Measurements from ENCODE around the gene VANGL2.

Gene VANGL2

DNA sequence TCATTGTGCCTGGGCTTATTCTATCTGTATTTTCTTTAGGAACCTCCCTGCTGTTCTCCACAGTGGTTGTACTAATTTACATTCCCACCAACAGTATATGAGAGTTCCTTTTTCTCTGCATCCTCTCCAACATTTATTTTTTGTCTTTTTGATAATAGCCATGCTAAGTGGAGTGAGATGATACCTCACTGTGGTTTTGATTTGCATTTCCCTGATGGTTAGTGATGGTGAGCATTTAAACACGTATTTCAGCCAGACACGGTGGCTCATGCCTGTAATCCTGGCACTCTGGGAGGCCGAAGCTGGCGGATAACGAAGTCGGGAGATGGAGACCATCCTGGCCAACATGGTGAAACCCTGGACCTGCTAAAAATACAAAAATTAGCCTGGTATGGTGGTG lies 64.8 kb downstream of the VANGL2 start:
- no peak for DNase-seq

GRCh38 chr1:160466961-160467360 lies 66.6 kb downstream of the VANGL2 start:
- DNase-seq: no peak

DNA sequence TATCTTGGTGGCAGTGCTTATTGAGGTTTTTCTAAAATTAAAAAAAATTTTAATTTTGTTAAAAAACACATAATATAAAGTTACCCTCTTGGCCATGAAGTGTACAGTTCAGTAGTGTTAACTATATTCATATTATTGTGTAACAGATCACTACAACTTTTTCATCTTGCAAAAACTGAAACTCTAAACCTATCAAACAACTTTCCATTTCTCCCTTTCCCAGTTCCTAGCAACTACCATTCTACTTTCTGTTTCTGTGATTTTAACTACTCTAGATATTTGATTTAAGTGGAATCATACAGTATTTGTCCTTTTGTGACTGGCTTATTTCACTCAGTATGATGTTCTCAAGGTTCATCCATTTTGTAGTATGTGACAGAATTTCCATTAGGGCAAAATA lies 67.2 kb downstream of the VANGL2 start:
- DNase-seq: no peak

DNA sequence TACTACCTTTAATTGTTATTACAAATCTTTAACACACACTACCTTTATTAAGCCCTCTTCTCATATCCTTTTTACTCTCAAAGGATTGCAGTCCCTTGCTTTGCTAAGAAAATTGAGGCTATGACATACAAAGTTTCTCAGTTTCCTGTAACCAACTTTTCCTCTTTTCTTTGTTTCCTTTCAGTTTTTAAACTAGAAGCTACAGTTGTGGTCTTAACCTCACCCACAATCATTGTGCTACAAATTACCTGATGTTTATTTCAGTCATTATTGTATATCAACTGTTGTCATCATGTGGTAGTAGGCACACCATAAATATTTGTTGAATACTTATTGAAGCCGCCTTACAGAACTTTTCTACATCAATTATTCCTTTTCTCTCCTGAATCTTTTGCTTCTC lies 70.9 kb downstream of the VANGL2 start:
- DNase-seq: no peak

DNA sequence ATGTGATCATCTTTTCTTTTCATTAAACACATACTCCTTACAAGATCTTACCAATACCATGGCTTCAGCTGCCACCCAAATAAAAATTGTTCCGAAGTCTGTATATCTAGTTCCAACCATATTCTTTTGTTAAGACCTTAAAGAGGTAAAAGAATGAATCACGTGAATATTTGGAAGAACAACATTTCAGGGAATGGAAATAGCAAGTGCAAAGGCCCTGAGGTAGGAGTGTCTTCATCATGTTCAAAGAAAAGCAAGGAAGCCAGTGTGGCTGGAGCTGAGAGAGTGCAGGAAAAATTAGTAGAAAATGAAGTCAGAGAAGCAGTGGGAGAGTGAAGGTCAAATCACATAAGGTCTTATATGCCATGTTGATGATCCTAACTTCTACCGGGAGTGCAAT lies 71.7 kb downstream of the VANGL2 start:
- DNase-seq: no peak

DNA sequence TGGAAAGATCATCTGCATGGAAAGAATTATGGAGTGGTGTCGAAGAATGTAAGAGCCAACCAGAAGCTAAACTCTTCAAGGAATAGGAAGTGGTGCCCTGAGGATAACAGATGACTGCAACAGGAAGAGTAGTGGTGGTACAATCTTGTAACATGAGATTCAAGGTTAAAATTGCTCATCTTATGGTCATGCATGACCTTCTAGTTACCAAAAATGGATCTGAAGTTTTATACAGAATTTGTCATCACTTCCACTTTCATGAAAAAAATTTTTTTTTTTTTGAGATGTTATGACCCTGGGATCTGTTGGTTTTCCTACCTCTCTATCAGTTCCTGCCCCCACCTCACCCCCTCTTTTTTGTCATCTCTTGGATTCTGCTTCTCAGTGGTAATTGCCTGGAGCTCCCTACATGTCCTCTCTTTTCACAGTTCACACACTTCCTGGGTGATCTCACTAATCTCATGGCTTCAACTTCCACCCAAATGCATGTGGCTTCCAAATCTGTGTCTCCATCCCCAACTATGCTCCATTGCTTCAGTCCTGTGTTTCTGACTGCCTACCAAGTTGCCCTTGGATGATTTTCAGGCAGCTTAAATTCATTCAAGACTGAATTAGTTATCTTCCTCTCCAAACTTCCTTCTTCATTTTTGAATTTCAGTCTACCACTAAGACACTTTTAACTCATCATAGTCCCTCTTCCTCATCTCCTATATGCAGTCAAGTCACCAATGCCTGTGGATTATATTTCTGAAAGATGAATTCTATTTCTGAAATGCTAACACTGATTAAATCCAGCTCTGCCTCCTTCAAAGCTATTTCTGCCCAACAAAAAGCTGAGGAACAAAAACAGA lies 74.3 kb downstream of the VANGL2 start:
- no peak for DNase-seq
